DOHH2 (cell line): ENCODE results near the gene MORF4L2.

Source experiments
- H3F3A ChIP-seq: fragments of 200-600 bp; sonication (generic), shearing (Covaris generic); 2 replicates; pipeline ENCODE4 v1.6.0; 2016; ENCODE audit warnings: antibody characterized with exemption, mild to moderate bottlenecking; ENCODE audit not compliant: control insufficient read depth, insufficient read depth
- H3K27ac ChIP-seq: fragments of 200-600 bp; sonication (generic); 2 replicates; pipeline ENCODE4 v1.5.1; 2014; ENCODE audit warnings: low read depth, mild to moderate bottlenecking, low read length, moderate library complexity
- H3K27me3 ChIP-seq: fragments of 200-600 bp; sonication (generic); 2 replicates; pipeline ENCODE4 v1.6.1; 2014; ENCODE audit warnings: mild to moderate bottlenecking, low read length, mixed read lengths; ENCODE audit not compliant: control insufficient read depth
- H3K36me3 ChIP-seq: fragments of 200-600 bp; sonication (generic); 2 replicates; pipeline ENCODE4 v1.6.1; 2014; ENCODE audit warnings: mild to moderate bottlenecking, low read length, moderate library complexity, mixed read lengths; ENCODE audit not compliant: control insufficient read depth
- H3K4me1 ChIP-seq: fragments of 200-600 bp; sonication (generic); 2 replicates; pipeline ENCODE4 v1.6.1; 2014; ENCODE audit warnings: mild to moderate bottlenecking, low read length, mixed read lengths; ENCODE audit not compliant: control insufficient read depth
- H3K4me2 ChIP-seq: fragments of 200-600 bp; sonication (generic); 2 replicates; pipeline ENCODE4 v1.6.0; 2014; ENCODE audit warnings: mild to moderate bottlenecking, low read length, moderate library complexity
- H3K4me3 ChIP-seq: fragments of 200-600 bp; sonication (generic); 2 replicates; pipeline ENCODE4 v1.5.1; 2014; ENCODE audit warnings: mild to moderate bottlenecking, low read length, mixed read lengths
- H3K79me2 ChIP-seq: fragments of 200-600 bp; sonication (generic); 2 replicates; pipeline ENCODE4 v1.6.1; 2014; ENCODE audit warnings: mild to moderate bottlenecking, low read length, mixed read lengths; ENCODE audit not compliant: control insufficient read depth
- H3K9me2 ChIP-seq: fragments of 200-600 bp; sonication (generic); replicated peaks from 2 replicates; pipeline ENCODE4 v1.6.1; 2014; ENCODE audit warnings: mild to moderate bottlenecking, low read length, mixed read lengths; ENCODE audit not compliant: control insufficient read depth
- H3K9me3 ChIP-seq: fragments of 200-600 bp; sonication (generic); 2 replicates; pipeline ENCODE4 v1.6.1; 2014; ENCODE audit warnings: antibody characterized with exemption, low read length, mixed read lengths; ENCODE audit not compliant: control insufficient read depth, insufficient read depth
- H4K20me1 ChIP-seq: fragments of 200-600 bp; sonication (generic); 2 replicates; pipeline ENCODE4 v1.6.0; 2014; ENCODE audit warnings: low read depth, mild to moderate bottlenecking, antibody characterized with exemption, low read length, moderate library complexity; ENCODE audit not compliant: control insufficient read depth, insufficient read depth
- CTCF ChIP-seq: fragments of 200-600 bp; sonication (generic); IDR thresholded peaks from one replicate; pipeline ENCODE4 v1.5.1; 2014; ENCODE audit warnings: antibody characterized with exemption, mild to moderate bottlenecking, low read depth, low read length; ENCODE audit not compliant: poor library complexity, severe bottlenecking
- EZH2phosphoT487 ChIP-seq: fragments of 200-600 bp; sonication (generic); IDR thresholded peaks from 2 replicates; pipeline ENCODE4 v1.6.1; 2017; ENCODE audit warnings: borderline replicate concordance, mild to moderate bottlenecking, antibody characterized with exemption, low read length, moderate library complexity, mixed read lengths

The MORF4L2 gene

GRCh38 chrX:103699243-103699642 lies 12.7 kb upstream of the MORF4L2 start:
- H3K36me3 ChIP-seq, result no peaks in the 10 kb centered on the region
- no peak for TF ChIP-seq CTCF
- TF ChIP-seq EZH2phosphoT487, result no peak
- H3K4me2 ChIP-seq, result no peak overlapping the region
- no peaks in the 10 kb centered on the region for H3K4me1 ChIP-seq
- no peak overlapping the region for H3K4me3 ChIP-seq
- H3K79me2 ChIP-seq, result no peaks in the 10 kb centered on the region
- H3K27me3 ChIP-seq, result no peaks in the 10 kb centered on the region
- no peaks in the 10 kb centered on the region for H3F3A ChIP-seq
- H3K27ac ChIP-seq, result no peak overlapping the region
- H3K9me3 ChIP-seq, result no peaks in the 10 kb centered on the region
- H4K20me1 ChIP-seq, result no peaks in the 10 kb centered on the region
- H3K9me2 ChIP-seq, result no peaks in the 10 kb centered on the region

- Histone ChIP-seq H3K27ac (no peak overlapping the region), H3K9me2 (no peaks in the 10 kb centered on the region), H3K79me2 (no peaks in the 10 kb centered on the region), H3K27me3 (no peaks in the 10 kb centered on the region), H3K36me3 (no peaks in the 10 kb centered on the region), H3K4me2 (no peak overlapping the region), H3K4me3 (no peak overlapping the region), H4K20me1 (no peaks in the 10 kb centered on the region), H3K4me1 (no peaks in the 10 kb centered on the region), H3F3A (no peaks in the 10 kb centered on the region), H3K9me3 (no peaks in the 10 kb centered on the region)
- no peak for TF ChIP-seq EZH2phosphoT487
- TF ChIP-seq CTCF, result no peak
Measured at GRCh38 chrX:103697687-103698086, 11.2 kb upstream of the MORF4L2 start.

- Histone ChIP-seq H3K4me3 (no peak overlapping the region), H3K27ac (no peak overlapping the region), H3K4me1 (peaks cover 10% of the 10 kb centered on the region), H4K20me1 (no peaks in the 10 kb centered on the region), H3K9me3 (no peaks in the 10 kb centered on the region), H3K9me2 (no peaks in the 10 kb centered on the region), H3K79me2 (peaks cover 12% of the 10 kb centered on the region), H3K4me2 (no peak overlapping the region), H3K36me3 (no peaks in the 10 kb centered on the region), H3K27me3 (no peaks in the 10 kb centered on the region), H3F3A (peaks cover 5% of the 10 kb centered on the region; the same call in 1 of the 2 replicates)
- TF ChIP-seq EZH2phosphoT487, result no peak
- TF ChIP-seq CTCF, result no peak
Measured at GRCh38 chrX:103691059-103691458, 4.6 kb upstream of the MORF4L2 start.
